OCI-LY1 (cell line): Measurements from ENCODE around the gene CDC25B.

Source experiments
- H2AFZ ChIP-seq: fragments of 200-600 bp; sonication (generic), shearing (Covaris generic); 2 replicates; pipeline ENCODE4 v1.6.0; 2014; ENCODE audit warnings: antibody characterized with exemption, mild to moderate bottlenecking, low read length
- H3F3A ChIP-seq: fragments of 200-600 bp; sonication (generic), shearing (Covaris generic); 2 replicates; pipeline ENCODE4 v1.6.0; 2014; ENCODE audit warnings: mild to moderate bottlenecking, antibody characterized with exemption, low read length, moderate library complexity; ENCODE audit not compliant: insufficient read depth
- H3K27ac ChIP-seq: fragments of 200-600 bp; sonication (generic); 2 replicates; pipeline ENCODE4 v1.5.1; 2014; ENCODE audit warnings: low read length, mixed run types, mild to moderate bottlenecking, low read depth; ENCODE audit not compliant: poor library complexity, severe bottlenecking
- H3K27me3 ChIP-seq: fragments of 200-600 bp; sonication (generic); 2 replicates; pipeline ENCODE4 v1.6.0; 2014; ENCODE audit warnings: antibody characterized with exemption, mild to moderate bottlenecking, low read length, moderate library complexity; ENCODE audit not compliant: insufficient read depth
- H3K36me3 ChIP-seq: fragments of 200-600 bp; sonication (generic); 2 replicates; pipeline ENCODE4 v1.6.1; 2014; ENCODE audit warnings: mild to moderate bottlenecking, antibody characterized with exemption, low read length, moderate library complexity, mixed read lengths; ENCODE audit not compliant: insufficient read depth
- H3K4me1 ChIP-seq: fragments of 200-600 bp; sonication (generic); 2 replicates; pipeline ENCODE4 v1.5.1; 2014; ENCODE audit warnings: mild to moderate bottlenecking, low read length, moderate library complexity; ENCODE audit not compliant: insufficient read depth, severe bottlenecking
- H3K4me2 ChIP-seq: fragments of 200-600 bp; sonication (generic), shearing (Covaris generic); 2 replicates; pipeline ENCODE4 v1.6.1; 2014; ENCODE audit warnings: low read length
- H3K4me3 ChIP-seq: fragments of 200-600 bp; sonication (generic); 2 replicates; pipeline ENCODE4 v1.5.1; 2014; ENCODE audit warnings: low read length, low read depth, mild to moderate bottlenecking, mixed read lengths; ENCODE audit not compliant: poor library complexity, severe bottlenecking
- H3K79me2 ChIP-seq: fragments of 200-600 bp; shearing (Covaris generic); 2 replicates; pipeline ENCODE4 v1.6.1; 2016; ENCODE audit warnings: mixed run types, low read length, mixed read lengths; ENCODE audit not compliant: insufficient read depth
- H3K9ac ChIP-seq: fragments of 200-600 bp; sonication (generic), shearing (Covaris generic); 2 replicates; pipeline ENCODE4 v1.6.1; 2014; ENCODE audit warnings: mild to moderate bottlenecking, low read length, mixed read lengths
- H3K9me2 ChIP-seq: fragments of 200-600 bp; sonication (generic), shearing (Covaris generic); 2 replicates; pipeline ENCODE4 v1.6.1; 2014; ENCODE audit warnings: low read depth, mild to moderate bottlenecking, low read length, mixed read lengths
- H3K9me3 ChIP-seq: fragments of 200-600 bp; shearing (Covaris generic); 2 replicates; pipeline ENCODE4 v1.6.1; 2014; ENCODE audit warnings: low read length, mixed read lengths
- H4K20me1 ChIP-seq: fragments of 200-600 bp; sonication (generic), shearing (Covaris generic); 2 replicates; pipeline ENCODE4 v1.6.0; 2016; ENCODE audit warnings: mild to moderate bottlenecking, low read length; ENCODE audit not compliant: insufficient read depth
- CTCF ChIP-seq: fragments of 200-600 bp; sonication (generic), shearing (Covaris generic); IDR thresholded peaks from 2 replicates; pipeline ENCODE4 v1.5.1; 2017; ENCODE audit warnings: mild to moderate bottlenecking, antibody characterized with exemption, low read length, moderate library complexity, mixed read lengths
- EZH2 ChIP-seq: fragments of 200-600 bp; sonication (generic), shearing (Covaris generic); IDR thresholded peaks from 2 replicates; pipeline ENCODE4 v1.8.0; 2017; ENCODE audit warnings: borderline replicate concordance, mixed run types, mild to moderate bottlenecking, antibody characterized with exemption, low read length, moderate library complexity, mixed read lengths

CDC25B gene

GRCh38 chr20:3749087-3749688, 46.9 kb upstream of the CDC25B start:
- H3K79me2 ChIP-seq = no peaks in the 10 kb centered on the region
- H3K27me3 ChIP-seq = peaks cover 6% of the 10 kb centered on the region; the same call in 1 of the 2 replicates
- H2AFZ ChIP-seq = no peak overlapping the region
- H3K9ac ChIP-seq = no peak overlapping the region
- no peak overlapping the region for H3K4me2 ChIP-seq
- no peaks in the 10 kb centered on the region for H3K9me3 ChIP-seq
- H3K9me2 ChIP-seq = no peaks in the 10 kb centered on the region
- no peak overlapping the region for H3K4me3 ChIP-seq
- TF ChIP-seq EZH2 = no peak
- TF ChIP-seq CTCF = no peak
- H3K4me1 ChIP-seq = no peaks in the 10 kb centered on the region
- no peaks in the 10 kb centered on the region for H4K20me1 ChIP-seq
- H3K36me3 ChIP-seq = no peaks in the 10 kb centered on the region; the same call in 1 of the 2 replicates
- no peak overlapping the region for H3K27ac ChIP-seq
- no peaks in the 10 kb centered on the region for H3F3A ChIP-seq

- H3K4me2 ChIP-seq = no peak overlapping the region
- no peak overlapping the region for H3K4me3 ChIP-seq
- H3K27ac ChIP-seq = no peak overlapping the region
- H3K9me2 ChIP-seq = no peaks in the 10 kb centered on the region
- no peaks in the 10 kb centered on the region for H3K4me1 ChIP-seq
- no peaks in the 10 kb centered on the region for H4K20me1 ChIP-seq
- 0 out of 2 replicates have a peak, but pooled peaks cover 4% of the 10 kb centered on the region for H3K27me3 ChIP-seq
- H3F3A ChIP-seq = no peaks in the 10 kb centered on the region
- no peaks in the 10 kb centered on the region; the same call in 1 of the 2 replicates for H3K36me3 ChIP-seq
- TF ChIP-seq EZH2 = no peak
- TF ChIP-seq CTCF = peak; percentile 61
- no peak overlapping the region for H2AFZ ChIP-seq
- no peaks in the 10 kb centered on the region for H3K9me3 ChIP-seq
- H3K9ac ChIP-seq = no peak overlapping the region
- H3K79me2 ChIP-seq = no peaks in the 10 kb centered on the region
Measured at GRCh38 chr20:3749689-3750531, 46.2 kb upstream of the CDC25B start.

- no peaks in the 10 kb centered on the region for H4K20me1 ChIP-seq
- no peak for TF ChIP-seq CTCF
- TF ChIP-seq EZH2 = no peak
- H3K27ac ChIP-seq = no peak overlapping the region
- H3K9me3 ChIP-seq = no peaks in the 10 kb centered on the region
- peaks cover 8% of the 10 kb centered on the region for H3K36me3 ChIP-seq
- H3K4me3 ChIP-seq = no peak overlapping the region
- no peak overlapping the region for H2AFZ ChIP-seq
- no peaks in the 10 kb centered on the region for H3K9me2 ChIP-seq
- H3K4me1 ChIP-seq = no peaks in the 10 kb centered on the region
- H3K79me2 ChIP-seq = no peaks in the 10 kb centered on the region
- no peak overlapping the region for H3K9ac ChIP-seq
- no peaks in the 10 kb centered on the region for H3F3A ChIP-seq
- no peak overlapping the region for H3K4me2 ChIP-seq
- 0 out of 2 replicates have a peak, but pooled peaks cover 4% of the 10 kb centered on the region for H3K27me3 ChIP-seq
Measured at GRCh38 chr20:3751305-3751674, 44.8 kb upstream of the CDC25B start.
